Anterior cingulate cortex (tissue), 58 donors: ENCODE measurements around the gene COTL1.
"Not testable (repeated sequence)": the region's sequence is repeated elsewhere in the genome, so short reads cannot be mapped to it uniquely, and the experiment has no call there.

ENCODE experiments used
- DNase-seq, 58 donors: peaks; one replicate each; lab custom pipeline; 2025; lab: John Stamatoyannopoulos, UW

Gene COTL1

GRCh38 chr16:84643674-84644073 lies 25.8 kb upstream of the COTL1 start:
- DNase-seq = no peak

DNA sequence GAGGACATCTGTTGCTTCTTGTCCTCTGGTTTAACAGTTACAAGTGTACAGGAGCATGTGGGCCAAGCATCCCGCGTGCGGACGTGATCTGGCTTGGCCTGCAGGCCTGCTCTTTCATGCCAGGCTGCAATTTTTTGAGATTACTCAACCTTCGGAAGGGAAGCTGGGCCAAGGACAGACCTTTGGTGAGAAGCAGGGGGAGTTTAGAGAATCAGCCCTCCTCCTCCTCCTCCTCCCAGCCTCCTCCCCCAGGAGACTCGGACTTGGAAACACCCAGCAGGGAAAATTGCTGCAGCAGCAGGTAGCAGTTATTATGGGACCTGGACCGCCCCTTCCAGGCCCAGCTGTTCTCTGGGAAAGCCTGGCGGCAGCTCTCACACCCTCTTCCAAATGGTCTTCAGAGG lies 25.3 kb upstream of the COTL1 start:
- no peak for DNase-seq

- DNase-seq = no peak
These were observed 23.9 kb upstream of the COTL1 start for GRCh38 chr16:84641643-84642358.

- no peak for DNase-seq
These were observed 22.3 kb upstream of the COTL1 start for GRCh38 chr16:84640145-84640544.

DNA sequence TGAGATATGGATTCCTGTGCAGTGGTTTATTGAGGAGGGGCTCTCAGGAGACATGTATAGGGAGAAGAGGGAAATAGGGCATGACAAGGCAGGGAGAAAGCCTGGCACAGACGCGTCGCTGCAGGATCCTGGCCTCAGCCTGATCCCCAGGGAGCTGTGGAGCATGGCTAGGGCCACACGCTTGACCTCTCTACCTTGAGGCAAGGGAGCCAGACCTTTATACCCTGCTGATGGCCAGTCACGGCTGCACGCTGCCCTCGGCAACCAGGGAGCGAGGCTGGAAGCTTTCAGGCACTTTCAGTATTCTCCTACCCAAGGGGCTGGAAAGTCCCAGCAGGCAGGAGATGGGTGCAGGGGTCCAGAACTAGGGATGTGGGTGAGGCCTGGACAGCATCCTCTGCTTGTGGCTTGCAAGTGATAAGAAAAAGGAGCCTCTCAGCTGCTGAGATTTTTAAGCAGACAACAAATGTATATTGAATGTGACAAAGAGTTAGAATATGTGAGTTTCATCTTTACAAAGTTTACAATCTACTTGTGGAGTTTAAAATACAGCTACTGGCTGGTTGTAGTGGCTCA lies 20.4 kb upstream of the COTL1 start:
- DNase-seq = no peak

DNA sequence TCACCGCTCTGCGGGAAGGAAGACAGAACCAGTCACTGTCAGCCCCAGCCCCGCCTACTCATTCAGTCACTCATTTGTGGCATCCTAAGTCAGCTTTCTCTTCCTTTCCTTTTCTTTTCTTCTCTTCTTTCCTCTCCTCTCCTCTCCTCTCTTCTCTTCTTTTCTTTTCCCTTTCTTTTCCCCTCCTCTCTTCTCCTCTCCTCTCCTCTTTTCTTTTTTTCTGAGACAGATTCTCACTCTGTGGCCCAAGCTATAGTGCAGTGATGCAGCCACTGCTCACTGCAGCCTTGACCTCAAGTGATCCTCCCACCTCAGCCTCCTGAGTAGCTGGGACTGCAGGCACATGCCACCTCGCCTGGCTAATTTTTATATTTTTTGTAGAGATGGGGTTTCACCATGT lies 19.8 kb upstream of the COTL1 start:
- no peak for DNase-seq

GRCh38 chr16:84635702-84636101 lies 17.8 kb upstream of the COTL1 start:
- no peak for DNase-seq

DNA sequence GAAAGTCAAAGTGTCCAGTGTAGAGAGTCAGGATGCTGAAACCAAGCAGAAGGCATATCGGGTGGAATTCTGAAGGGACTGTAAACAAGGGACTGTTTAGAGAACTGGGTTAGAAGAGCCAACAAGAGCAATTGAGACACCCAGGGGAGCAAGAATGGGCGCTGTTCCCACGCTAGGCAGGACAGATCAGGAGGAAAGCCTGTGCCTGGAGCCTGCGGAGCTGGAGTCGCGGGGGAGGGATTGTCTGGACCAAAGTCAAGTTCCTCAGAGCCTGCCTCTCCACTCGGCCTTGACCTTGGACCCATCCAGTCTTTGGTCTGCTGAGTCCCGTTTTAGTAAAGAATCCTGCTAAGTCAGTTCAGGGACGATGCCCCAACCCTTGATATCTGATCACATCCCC lies 15.7 kb upstream of the COTL1 start:
- DNase-seq = peak in 3 of 58 donors; percentile 6 to 24 (median 16)

GRCh38 chr16:84632862-84633261 lies 15.0 kb upstream of the COTL1 start:
- not testable (repeated sequence) for DNase-seq

- no peak for DNase-seq
These were observed 14.0 kb upstream of the COTL1 start for GRCh38 chr16:84631886-84632285.

- DNase-seq = no peak
These were observed 13.2 kb upstream of the COTL1 start for GRCh38 chr16:84631153-84631466.

DNA sequence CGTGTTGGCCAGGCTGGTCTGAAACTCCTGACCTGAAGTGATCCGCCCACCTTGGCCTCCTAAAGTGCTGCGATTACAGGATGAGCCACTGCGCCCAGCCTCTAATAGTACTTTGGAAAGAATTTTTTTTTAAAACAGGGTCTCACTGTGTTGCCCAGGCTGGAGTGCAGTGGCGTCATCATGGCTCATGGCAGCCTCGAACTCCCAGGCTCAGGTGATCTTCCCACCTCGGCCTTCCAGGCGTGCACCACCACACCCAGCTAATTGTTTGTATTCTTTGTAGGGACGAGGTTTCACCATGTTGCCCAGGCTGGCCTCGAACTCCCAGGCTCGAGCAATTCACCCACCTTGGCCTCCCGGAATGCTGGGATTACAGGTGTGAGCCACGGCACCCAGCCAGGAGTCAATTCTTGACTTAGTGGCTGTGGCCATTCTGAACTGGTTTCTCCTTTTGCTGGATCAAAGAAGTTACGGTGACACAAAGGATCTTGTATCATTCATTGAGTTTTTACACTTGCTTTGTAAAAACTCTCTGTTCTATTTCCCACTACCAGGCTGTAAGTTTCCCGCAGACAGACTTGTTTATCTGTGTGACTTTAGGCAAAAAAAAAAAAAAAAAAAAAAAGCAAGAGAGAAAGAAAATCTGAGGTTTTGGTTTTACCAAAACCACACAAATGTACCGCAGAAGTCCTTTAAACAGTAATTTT lies 12.7 kb upstream of the COTL1 start:
- DNase-seq = no peak

DNA sequence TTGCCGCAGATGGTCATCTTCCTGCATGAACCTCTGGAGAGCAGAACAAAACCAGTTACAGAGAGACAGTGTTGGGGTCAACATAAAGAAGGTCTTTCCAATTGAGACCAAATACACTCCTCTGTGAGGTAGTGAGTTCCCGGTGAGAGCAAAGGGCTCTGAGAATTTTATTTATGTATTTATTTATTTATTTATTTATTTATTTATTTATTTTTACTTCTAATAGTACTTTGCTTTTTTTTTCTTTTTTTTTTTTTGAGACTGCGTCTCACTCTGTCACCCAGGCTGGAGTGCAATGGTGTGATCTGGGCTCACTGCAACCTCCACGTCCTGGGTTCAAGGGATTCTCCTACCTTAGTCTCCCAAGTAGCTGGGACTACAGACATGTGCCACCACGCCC lies 12.1 kb upstream of the COTL1 start:
- no peak for DNase-seq

GRCh38 chr16:84629580-84629979 lies 11.7 kb upstream of the COTL1 start:
- no peak for DNase-seq

- no peak for DNase-seq
These were observed 10.4 kb upstream of the COTL1 start for GRCh38 chr16:84628226-84628731.

DNA sequence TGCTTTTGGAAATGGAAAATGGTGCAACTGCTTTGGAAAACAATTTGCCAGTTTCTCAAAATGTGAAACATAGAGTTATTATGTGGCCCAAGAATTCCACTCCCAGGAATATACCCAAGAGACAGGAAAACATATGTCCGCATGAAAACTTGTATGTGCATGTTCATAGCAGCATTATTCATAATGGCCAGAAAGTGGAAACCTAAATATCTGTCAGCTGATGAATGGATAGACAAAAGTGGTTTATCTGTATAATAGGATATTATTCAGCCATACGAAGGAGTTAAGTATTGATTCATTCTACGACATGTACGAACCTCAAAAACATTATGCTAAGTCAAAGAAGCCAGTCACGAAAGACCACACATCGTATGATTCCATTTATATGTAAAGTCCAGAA lies 7.7 kb upstream of the COTL1 start:
- no peak for DNase-seq

GRCh38 chr16:84620913-84621312 lies 3.0 kb upstream of the COTL1 start:
- DNase-seq = not testable (repeated sequence)

DNA sequence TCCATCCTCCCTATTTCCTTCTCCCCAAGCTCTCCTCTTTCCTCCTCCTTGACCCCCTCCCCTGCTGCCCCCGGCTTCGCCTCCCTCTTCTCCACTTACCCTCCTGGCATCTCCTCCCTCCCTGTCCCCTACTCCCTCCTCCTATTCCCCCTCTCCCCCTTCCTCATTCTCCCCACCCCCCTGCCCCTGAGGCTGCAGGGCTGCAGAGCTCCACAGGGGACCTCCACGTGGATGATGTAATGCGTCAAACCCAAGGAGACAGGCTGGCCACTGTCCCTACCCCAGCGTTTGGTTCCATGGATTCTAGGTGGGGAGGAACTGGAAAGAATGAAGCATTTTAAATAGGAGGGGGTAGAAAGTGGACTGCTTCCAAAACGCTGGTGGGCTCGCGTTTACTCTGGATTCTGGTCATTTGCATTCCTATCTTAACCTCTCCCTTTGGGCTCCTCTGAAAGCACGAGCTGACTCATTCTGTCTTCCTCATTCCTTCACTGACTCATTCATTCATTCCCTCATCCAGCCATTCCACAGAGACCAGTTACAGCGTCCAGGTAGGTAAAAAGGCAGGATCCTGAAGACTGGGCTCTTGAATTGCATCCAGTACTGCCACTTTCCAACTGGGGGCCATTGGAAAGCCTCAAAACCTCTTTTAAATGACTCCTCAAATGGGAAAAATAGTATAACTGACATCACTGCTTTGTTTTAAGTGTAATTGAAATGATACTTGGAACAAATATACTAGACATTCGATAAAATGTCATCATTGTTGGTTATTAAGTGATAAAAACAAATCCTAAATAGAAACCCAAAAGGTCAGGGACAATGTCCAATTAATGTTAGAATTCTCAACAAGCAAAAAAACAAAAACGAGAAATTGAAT lies 943 bp upstream of the COTL1 start:
- peak in 4 of 58 donors; percentile 24 to 48 (median 32) for DNase-seq

DNA sequence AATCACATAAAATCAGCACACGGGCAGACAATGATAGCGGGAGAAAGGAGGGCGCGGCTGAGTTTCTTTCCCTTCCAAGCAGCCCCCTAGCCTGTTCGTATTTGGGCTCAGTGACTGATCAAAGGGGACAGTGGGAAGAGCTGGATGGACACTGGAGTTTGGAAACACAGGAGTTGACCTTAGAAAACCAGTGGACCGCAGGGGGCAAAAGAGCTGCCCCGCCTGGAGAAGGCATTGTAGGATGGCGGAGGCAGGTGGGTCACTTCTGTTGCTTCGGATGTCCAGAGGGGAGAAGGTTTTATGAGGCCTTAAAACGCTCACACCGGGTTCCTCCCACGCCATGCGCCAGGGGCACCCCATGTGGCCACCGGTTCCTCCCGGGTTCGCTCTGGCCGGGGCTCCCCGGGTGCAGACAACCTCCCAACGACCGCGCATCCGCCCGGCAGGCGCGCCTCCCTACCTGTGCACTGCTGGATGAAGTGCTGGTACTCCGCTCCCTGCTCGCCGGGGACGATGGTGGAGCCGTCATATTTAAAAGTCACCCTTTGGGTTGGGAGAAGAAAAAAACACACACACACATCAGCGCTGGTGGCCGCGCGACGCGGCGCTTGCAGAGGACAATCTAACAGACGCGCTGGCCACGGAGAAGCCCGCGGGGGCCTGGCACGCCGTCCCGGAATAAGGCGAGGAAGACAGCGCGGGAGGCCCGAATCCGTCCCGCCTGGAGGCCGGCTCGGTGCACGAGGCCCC lies 662 bp downstream of the COTL1 start:
- DNase-seq = peak in 5 of 58 donors; percentile 30 to 58 (median 44)

DNA sequence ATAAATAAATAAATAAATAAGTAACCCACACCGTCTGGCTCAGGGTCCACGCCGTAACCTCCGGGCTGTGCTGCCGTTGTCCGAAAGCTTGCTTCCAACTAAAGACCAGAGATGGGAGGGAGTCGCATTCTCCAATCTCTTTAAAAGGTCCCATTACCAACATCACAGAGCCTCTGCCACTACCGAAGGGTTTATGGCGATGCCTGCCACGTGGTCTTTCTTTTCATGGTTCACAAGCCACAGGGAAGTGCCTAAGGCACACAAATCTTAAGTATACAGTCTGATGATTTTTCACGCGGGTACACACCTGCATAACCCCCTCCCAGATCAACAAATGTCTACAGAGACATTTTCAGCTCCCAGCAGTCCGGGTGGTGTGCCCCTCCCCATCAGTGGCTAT lies 1.4 kb downstream of the COTL1 start:
- DNase-seq = peak in 3 of 58 donors; percentile 11 to 14 (median 11)
